Measurements from ENCODE around the gene KRTAP17-1.

KRTAP17-1 gene

DNA sequence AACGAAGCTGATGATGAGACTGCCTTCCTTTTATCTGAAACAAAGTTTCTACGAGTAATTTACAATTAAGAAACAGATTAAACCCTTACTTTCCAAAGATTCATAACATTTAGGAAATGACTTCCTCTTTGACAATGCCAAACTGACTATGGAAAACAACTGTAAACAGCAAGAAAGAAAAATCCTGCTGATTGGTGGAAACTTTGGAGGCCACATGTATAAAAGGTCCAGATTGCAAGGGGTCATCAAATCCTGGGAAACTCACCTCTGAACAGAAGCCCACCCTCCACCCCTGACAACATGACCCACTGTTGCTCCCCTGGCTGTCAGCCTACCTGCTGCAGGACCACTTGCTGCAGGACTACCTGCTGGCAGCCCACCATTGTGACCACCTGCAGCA, 50.4 kb downstream of the KRTAP17-1 start, which contains the start of gene KRTAP9-6:
Gene KRTAP9-6, plus strand, starts transcription at position 301 of the 400 bp plus-strand sequence. Its CDS starts 0 bp downstream, at position 301.
- TF ChIP-seq POLR2AphosphoS5 (IDR thresholded peaks at IDR 0.05; ENCODE audit: low read depth, low read length) (no peak), FOXP2 (optimal IDR thresholded peaks at IDR 0.05; ENCODE audit: borderline replicate concordance, extremely low read depth, extremely low read length, insufficient read depth) (no peak), SIN3A (IDR thresholded peaks at IDR 0.05; ENCODE audit: borderline replicate concordance, insufficient read depth, low read length) (no peak), TAF1 (IDR thresholded peaks at IDR 0.05; ENCODE audit: borderline replicate concordance, insufficient read depth, low read length) (no peak)
- TF ChIP-seq, protein P1, sequence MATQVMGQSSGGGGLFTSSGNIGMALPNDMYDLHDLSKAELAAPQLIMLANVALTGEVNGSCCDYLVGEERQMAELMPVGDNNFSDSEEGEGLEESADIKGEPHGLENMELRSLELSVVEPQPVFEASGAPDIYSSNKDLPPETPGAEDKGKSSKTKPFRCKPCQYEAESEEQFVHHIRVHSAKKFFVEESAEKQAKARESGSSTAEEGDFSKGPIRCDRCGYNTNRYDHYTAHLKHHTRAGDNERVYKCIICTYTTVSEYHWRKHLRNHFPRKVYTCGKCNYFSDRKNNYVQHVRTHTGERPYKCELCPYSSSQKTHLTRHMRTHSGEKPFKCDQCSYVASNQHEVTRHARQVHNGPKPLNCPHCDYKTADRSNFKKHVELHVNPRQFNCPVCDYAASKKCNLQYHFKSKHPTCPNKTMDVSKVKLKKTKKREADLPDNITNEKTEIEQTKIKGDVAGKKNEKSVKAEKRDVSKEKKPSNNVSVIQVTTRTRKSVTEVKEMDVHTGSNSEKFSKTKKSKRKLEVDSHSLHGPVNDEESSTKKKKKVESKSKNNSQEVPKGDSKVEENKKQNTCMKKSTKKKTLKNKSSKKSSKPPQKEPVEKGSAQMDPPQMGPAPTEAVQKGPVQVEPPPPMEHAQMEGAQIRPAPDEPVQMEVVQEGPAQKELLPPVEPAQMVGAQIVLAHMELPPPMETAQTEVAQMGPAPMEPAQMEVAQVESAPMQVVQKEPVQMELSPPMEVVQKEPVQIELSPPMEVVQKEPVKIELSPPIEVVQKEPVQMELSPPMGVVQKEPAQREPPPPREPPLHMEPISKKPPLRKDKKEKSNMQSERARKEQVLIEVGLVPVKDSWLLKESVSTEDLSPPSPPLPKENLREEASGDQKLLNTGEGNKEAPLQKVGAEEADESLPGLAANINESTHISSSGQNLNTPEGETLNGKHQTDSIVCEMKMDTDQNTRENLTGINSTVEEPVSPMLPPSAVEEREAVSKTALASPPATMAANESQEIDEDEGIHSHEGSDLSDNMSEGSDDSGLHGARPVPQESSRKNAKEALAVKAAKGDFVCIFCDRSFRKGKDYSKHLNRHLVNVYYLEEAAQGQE (IDR thresholded peaks at IDR 0.05; ENCODE audit: insufficient read depth in 1 of 2, low read depth in 2 of 2, low read length in 2 of 2) = no peak
